HepG2 (cell line): Measurements from ENCODE around the gene ELF2.

Experiments used
- PHF21A ChIP-seq: sonication (generic); formaldehyde crosslinking; IDR thresholded peaks from 2 replicates; pipeline ENCODE4 v1.5.0; 2020; ENCODE audit warnings: mild to moderate bottlenecking, missing genetic modification reagents
- POLR2A ChIP-seq, 2 experiments: IDR thresholded peaks; 2 replicates each; pipeline ENCODE4 v1.6.1; 2011; ENCODE audit warnings: low read depth in 2 of 2, low read length in 2 of 2, mild to moderate bottlenecking in 1 of 2, moderate library complexity in 1 of 2; ENCODE audit not compliant: insufficient read depth in 1 of 2
- TF ChIP-seq, protein P1 (sequence below), 2 experiments: sonication (generic) in 1 of 2; formaldehyde crosslinking in 1 of 2; IDR thresholded peaks; 2 replicates each; pipeline versions ENCODE4 v1.4.0 to v1.6.1; 2018 to 2020; ENCODE audit warnings: missing genetic modification reagents in 2 of 2, borderline replicate concordance in 1 of 2, low read depth in 1 of 2, mild to moderate bottlenecking in 1 of 2, missing biosample characterization in 1 of 2

DNA sequence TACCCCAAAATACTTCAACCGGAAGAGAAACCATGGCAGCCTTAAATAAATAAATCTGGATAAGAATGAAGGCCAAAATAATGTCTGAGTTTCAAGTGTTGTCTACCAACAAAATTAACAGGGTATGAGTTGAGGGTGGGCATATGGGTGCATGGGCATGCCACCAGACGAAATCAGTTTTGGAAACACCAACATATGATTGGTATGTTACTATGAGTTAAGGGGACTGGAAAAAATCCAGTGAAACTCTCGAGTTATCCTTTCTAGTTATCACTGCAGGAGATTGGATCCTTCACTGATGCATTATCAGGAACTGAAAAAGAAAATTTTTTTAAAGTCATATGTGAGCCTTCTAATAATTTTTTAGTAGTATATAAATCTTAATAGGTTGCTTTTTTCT, 129.0 kb downstream of the ELF2 start:
- TF ChIP-seq PHF21A (CRISPR knock-in tag) (no peak), POLR2A (IDR thresholded peaks at IDR 0.05; ENCODE audit: insufficient read depth in 1 of 2, low read depth in 2 of 2, low read length in 2 of 2) (no peak)
- TF ChIP-seq, protein P1, sequence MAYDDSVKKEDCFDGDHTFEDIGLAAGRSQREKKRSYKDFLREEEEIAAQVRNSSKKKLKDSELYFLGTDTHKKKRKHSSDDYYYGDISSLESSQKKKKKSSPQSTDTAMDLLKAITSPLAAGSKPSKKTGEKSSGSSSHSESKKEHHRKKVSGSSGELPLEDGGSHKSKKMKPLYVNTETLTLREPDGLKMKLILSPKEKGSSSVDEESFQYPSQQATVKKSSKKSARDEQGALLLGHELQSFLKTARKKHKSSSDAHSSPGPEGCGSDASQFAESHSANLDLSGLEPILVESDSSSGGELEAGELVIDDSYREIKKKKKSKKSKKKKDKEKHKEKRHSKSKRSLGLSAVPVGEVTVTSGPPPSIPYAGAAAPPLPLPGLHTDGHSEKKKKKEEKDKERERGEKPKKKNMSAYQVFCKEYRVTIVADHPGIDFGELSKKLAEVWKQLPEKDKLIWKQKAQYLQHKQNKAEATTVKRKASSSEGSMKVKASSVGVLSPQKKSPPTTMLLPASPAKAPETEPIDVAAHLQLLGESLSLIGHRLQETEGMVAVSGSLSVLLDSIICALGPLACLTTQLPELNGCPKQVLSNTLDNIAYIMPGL (CRISPR knock-in tag; IDR thresholded peaks at IDR 0.05; ENCODE audit: borderline replicate concordance in 1 of 2, low read depth in 1 of 2): no peak
